ENCODE results near the gene EEF2.

Gene EEF2

GRCh38 chr19:3983936-3984583 is 1.2 kb downstream of the EEF2 start:
- DNase-seq, result no peak

GRCh38 chr19:3983542-3983914 is 1.7 kb downstream of the EEF2 start:
- no peak for DNase-seq

- DNase-seq, result no peak
Observed at GRCh38 chr19:3982701-3983541, 2.3 kb downstream of the EEF2 start.

- no peak for DNase-seq
Observed at GRCh38 chr19:3981736-3982681, 3.3 kb downstream of the EEF2 start.

- DNase-seq, result no peak
Observed at GRCh38 chr19:3981373-3981735, 3.9 kb downstream of the EEF2 start.

- DNase-seq, result no peak
Observed at GRCh38 chr19:3980353-3981251, 4.7 kb downstream of the EEF2 start.

- DNase-seq, result no peak
Observed at GRCh38 chr19:3979674-3980352, 5.5 kb downstream of the EEF2 start.

GRCh38 chr19:3979289-3979673 is 6.0 kb downstream of the EEF2 start:
- DNase-seq, result no peak

- no peak for DNase-seq
Observed at GRCh38 chr19:3978145-3978544, 7.1 kb downstream of the EEF2 start.

GRCh38 chr19:3977242-3978143 is 7.8 kb downstream of the EEF2 start:
- no peak for DNase-seq

- DNase-seq, result no peak
Observed at GRCh38 chr19:3976495-3977241, 8.6 kb downstream of the EEF2 start.

GRCh38 chr19:3975637-3976087 is 9.6 kb downstream of the EEF2 start:
- no peak for DNase-seq

GRCh38 chr19:3975144-3975543 is 10.1 kb downstream of the EEF2 start:
- DNase-seq, result no peak

- DNase-seq, result peak; percentile 86
Observed at GRCh38 chr19:3970808-3971598, 14.3 kb downstream of the EEF2 start, which contains the start of gene DAPK3. Gene DAPK3 (minus strand): TSS chr19:3971099. CDS start chr19:3969735, 1,364 bp downstream.

- no peak for DNase-seq
Observed at GRCh38 chr19:3970313-3970807, 14.9 kb downstream of the EEF2 start.

GRCh38 chr19:3969435-3970312 is 15.6 kb downstream of the EEF2 start:
- no peak for DNase-seq

All from activated CD4-positive, alpha-beta T cell treated with anti-CD3 and anti-CD28 coated beads, Interleukin-2, amount 50 U/mL, for 4 hours (primary cell).